K562 (cell line): ENCODE results near the gene ESCO1. TPM values are rescaled to one million over a fixed set of nuclear protein-coding genes. Genes with fewer than 3 reads are reported as not detected.
A peak's percentile ranks its signal among the peaks of the same experiment; 100 is the strongest.

Experiments
- CCAR2 ChIP-seq: fragments of 200-400 bp; formaldehyde crosslinking; IDR thresholded peaks from 2 replicates; pipeline ENCODE4 v1.6.1; 2017; ENCODE audit warnings: mild to moderate bottlenecking, low read depth, low read length
- CXXC5 ChIP-seq: fragments of 250-450 bp; sonication (Bioruptor Pico); IDR thresholded peaks from 2 replicates; pipeline ENCODE4 v1.8.0; 2022; ENCODE audit warnings: inconsistent platforms, mild to moderate bottlenecking, moderate library complexity
- EZH2 ChIP-seq: IDR thresholded peaks from 2 replicates; pipeline ENCODE4 v1.6.1; 2012; ENCODE audit warnings: low read depth, mild to moderate bottlenecking, inconsistent platforms, low read length, borderline replicate concordance
- HMGN3 ChIP-seq: IDR thresholded peaks from 2 replicates; pipeline ENCODE4 v1.6.1; 2011; ENCODE audit warnings: borderline replicate concordance, low read depth, mild to moderate bottlenecking, mixed read lengths, low read length; ENCODE audit not compliant: insufficient read length; ENCODE audit errors: extremely low read depth
- MCM7 ChIP-seq, 2 experiments: fragments of 450-650 bp; IDR thresholded peaks; 2 replicates each; pipeline ENCODE4 v1.6.1; 2016 to 2018
- POLR2G ChIP-seq: fragments of 200-400 bp; formaldehyde crosslinking; IDR thresholded peaks from 2 replicates; pipeline ENCODE4 v1.6.1; 2017; ENCODE audit warnings: low read depth, mild to moderate bottlenecking, antibody characterized with exemption, low read length, moderate library complexity
- RFX7 ChIP-seq: fragments of 250-450 bp; sonication (Bioruptor Pico); IDR thresholded peaks from 2 replicates; pipeline ENCODE4 v1.5.1; 2021; ENCODE audit warnings: mild to moderate bottlenecking
- TCF3 ChIP-seq: sonication (generic); formaldehyde crosslinking; IDR thresholded peaks from 2 replicates; pipeline ENCODE4 v1.4.0; 2020; ENCODE audit warnings: mild to moderate bottlenecking, missing genetic modification reagents
- TEAD2 ChIP-seq: fragments of 450-650 bp; IDR thresholded peaks from 2 replicates; pipeline ENCODE4 v1.6.1; 2016; ENCODE audit warnings: missing genetic modification characterization, control low read depth, missing compliant biosample characterization
- XRCC5 ChIP-seq: fragments of 200-400 bp; formaldehyde crosslinking; IDR thresholded peaks from 2 replicates; pipeline ENCODE4 v1.6.1; 2017; ENCODE audit warnings: low read depth, mild to moderate bottlenecking, low read length
- polyA plus RNA-seq, 8 experiments: library from polyadenylated mRNA; depleted of rRNA in 4 of 8; stranded (reverse) in 5 of 8; unstranded in 3 of 8; fragments of >200 nt; fragmentation: Nextera tagmentation in 2 of 8; fragmentation: Illumina TruSeq in 1 of 8; extraction: Ambion mirVana in 2 of 8; extraction: Trizol in 1 of 8; gene quantifications; 2 replicates each; pipeline versions ENCODE4 v1.2.1 to v1.2.3, GENCODE V29; 2011 to 2014; ENCODE audit warnings: inconsistent platforms in 1 of 8, missing spikeins in 1 of 8
- total RNA-seq, 7 experiments: library from RNA; depleted of rRNA in 6 of 7; stranded (reverse); fragments of >200 nt in 6 of 7; fragmentation: Illumina TruSeq in 2 of 7; extraction: Trizol in 2 of 7; gene quantifications; 2 replicates each; pipeline versions ENCODE4 v1.2.1 to v1.2.3, GENCODE V29; 2011 to 2021; ENCODE audit warnings: low replicate concordance in 1 of 7
- TF ChIP-seq, protein P1 (sequence below): sonication (generic); formaldehyde crosslinking; IDR thresholded peaks from 2 replicates; pipeline ENCODE4 v1.8.1; 2022; ENCODE audit warnings: missing genetic modification reagents
- TF ChIP-seq, protein P2 (sequence below): fragments of 250-450 bp; sonication (Bioruptor Pico); IDR thresholded peaks from 2 replicates; pipeline ENCODE4 v1.5.0; 2020; ENCODE audit warnings: mild to moderate bottlenecking, borderline replicate concordance
- TF ChIP-seq, protein P3 (sequence below): sonication (generic); formaldehyde crosslinking; IDR thresholded peaks from 2 replicates; pipeline ENCODE4 v1.8.1; 2022; ENCODE audit warnings: missing genetic modification reagents
- TF ChIP-seq, protein P4 (sequence below): sonication (generic); formaldehyde crosslinking; IDR thresholded peaks from 2 replicates; pipeline ENCODE4 v1.8.0; 2023; ENCODE audit warnings: missing genetic modification reagents, mild to moderate bottlenecking, borderline replicate concordance

The ESCO1 gene
- total and polyA plus RNA-seq, 9 of the 15 experiments (the other 6 are each of a cell fraction or from before 2014, with no cell fraction given), result 15.0 to 31.3 (median 19.6) TPM

DNA sequence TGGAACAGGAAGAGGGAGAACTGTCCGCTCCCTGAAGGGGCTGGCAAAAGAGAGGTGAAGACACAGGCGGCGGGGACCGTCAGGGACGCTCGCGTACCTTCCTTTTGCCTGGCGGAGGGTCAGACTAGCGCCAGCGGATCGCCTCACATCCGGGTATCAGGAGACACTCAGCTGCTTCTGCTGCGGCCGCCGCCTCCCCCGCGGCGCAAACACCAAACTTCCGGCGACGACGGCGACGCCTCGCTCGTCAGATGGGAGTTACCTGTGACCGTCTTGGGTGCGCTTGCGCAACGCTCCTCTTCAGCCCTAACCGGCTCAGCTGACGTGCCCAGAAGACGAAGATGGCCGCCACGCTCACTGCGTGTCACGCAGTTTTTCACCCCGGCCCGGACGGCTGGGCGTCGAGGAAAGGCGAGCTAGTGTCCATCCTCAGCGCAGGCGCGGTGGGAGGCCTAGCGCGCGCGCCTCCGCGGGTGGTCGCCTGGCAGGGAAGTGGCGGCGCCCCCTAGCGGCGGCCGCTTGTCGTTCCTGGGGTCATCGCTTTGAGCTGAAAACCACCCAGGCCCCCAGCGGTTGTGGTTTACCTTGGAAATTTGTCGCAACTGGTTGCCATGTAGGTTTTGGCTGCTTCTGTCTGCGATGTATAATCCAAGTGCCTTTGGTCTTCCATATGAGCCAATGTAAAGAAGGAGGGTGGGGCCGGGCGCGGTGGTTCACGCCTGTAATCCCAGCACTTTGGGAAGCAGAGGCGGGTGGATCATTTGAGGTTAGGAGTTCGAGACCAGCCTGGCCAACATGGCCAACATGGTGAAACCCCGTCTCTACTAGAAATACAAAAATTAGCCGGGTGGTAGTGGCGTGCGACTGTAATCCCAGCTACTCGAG lies at the start of gene ESCO1 (continued):
- TF ChIP-seq, protein P1, sequence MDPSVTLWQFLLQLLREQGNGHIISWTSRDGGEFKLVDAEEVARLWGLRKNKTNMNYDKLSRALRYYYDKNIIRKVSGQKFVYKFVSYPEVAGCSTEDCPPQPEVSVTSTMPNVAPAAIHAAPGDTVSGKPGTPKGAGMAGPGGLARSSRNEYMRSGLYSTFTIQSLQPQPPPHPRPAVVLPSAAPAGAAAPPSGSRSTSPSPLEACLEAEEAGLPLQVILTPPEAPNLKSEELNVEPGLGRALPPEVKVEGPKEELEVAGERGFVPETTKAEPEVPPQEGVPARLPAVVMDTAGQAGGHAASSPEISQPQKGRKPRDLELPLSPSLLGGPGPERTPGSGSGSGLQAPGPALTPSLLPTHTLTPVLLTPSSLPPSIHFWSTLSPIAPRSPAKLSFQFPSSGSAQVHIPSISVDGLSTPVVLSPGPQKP (CRISPR knock-in tag), result no peak
- TF ChIP-seq EZH2, result no peak
- peak; percentile 95 for TF ChIP-seq XRCC5
- peak; percentile 59 for TF ChIP-seq TCF3 (CRISPR knock-in tag)
- peak; percentile 98 for TF ChIP-seq CXXC5 (CRISPR knock-in tag)
- TF ChIP-seq CCAR2, result no peak
- TF ChIP-seq, protein P2, sequence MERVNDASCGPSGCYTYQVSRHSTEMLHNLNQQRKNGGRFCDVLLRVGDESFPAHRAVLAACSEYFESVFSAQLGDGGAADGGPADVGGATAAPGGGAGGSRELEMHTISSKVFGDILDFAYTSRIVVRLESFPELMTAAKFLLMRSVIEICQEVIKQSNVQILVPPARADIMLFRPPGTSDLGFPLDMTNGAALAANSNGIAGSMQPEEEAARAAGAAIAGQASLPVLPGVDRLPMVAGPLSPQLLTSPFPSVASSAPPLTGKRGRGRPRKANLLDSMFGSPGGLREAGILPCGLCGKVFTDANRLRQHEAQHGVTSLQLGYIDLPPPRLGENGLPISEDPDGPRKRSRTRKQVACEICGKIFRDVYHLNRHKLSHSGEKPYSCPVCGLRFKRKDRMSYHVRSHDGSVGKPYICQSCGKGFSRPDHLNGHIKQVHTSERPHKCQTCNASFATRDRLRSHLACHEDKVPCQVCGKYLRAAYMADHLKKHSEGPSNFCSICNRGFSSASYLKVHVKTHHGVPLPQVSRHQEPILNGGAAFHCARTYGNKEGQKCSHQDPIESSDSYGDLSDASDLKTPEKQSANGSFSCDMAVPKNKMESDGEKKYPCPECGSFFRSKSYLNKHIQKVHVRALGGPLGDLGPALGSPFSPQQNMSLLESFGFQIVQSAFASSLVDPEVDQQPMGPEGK, result 0 out of 2 replicates have a peak, but pooled peaks have one; percentile 41
- no peak for TF ChIP-seq TEAD2 (tag)
- peak; percentile 94 for TF ChIP-seq POLR2G
- TF ChIP-seq, protein P3, sequence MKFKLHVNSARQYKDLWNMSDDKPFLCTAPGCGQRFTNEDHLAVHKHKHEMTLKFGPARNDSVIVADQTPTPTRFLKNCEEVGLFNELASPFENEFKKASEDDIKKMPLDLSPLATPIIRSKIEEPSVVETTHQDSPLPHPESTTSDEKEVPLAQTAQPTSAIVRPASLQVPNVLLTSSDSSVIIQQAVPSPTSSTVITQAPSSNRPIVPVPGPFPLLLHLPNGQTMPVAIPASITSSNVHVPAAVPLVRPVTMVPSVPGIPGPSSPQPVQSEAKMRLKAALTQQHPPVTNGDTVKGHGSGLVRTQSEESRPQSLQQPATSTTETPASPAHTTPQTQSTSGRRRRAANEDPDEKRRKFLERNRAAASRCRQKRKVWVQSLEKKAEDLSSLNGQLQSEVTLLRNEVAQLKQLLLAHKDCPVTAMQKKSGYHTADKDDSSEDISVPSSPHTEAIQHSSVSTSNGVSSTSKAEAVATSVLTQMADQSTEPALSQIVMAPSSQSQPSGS (CRISPR knock-in tag), result peak; percentile 27; the same call in 1 of the 2 replicates
- no peak for TF ChIP-seq MCM7 (IDR thresholded peaks at IDR 0.05)
- peak; percentile 86 for TF ChIP-seq HMGN3
- TF ChIP-seq, protein P4, sequence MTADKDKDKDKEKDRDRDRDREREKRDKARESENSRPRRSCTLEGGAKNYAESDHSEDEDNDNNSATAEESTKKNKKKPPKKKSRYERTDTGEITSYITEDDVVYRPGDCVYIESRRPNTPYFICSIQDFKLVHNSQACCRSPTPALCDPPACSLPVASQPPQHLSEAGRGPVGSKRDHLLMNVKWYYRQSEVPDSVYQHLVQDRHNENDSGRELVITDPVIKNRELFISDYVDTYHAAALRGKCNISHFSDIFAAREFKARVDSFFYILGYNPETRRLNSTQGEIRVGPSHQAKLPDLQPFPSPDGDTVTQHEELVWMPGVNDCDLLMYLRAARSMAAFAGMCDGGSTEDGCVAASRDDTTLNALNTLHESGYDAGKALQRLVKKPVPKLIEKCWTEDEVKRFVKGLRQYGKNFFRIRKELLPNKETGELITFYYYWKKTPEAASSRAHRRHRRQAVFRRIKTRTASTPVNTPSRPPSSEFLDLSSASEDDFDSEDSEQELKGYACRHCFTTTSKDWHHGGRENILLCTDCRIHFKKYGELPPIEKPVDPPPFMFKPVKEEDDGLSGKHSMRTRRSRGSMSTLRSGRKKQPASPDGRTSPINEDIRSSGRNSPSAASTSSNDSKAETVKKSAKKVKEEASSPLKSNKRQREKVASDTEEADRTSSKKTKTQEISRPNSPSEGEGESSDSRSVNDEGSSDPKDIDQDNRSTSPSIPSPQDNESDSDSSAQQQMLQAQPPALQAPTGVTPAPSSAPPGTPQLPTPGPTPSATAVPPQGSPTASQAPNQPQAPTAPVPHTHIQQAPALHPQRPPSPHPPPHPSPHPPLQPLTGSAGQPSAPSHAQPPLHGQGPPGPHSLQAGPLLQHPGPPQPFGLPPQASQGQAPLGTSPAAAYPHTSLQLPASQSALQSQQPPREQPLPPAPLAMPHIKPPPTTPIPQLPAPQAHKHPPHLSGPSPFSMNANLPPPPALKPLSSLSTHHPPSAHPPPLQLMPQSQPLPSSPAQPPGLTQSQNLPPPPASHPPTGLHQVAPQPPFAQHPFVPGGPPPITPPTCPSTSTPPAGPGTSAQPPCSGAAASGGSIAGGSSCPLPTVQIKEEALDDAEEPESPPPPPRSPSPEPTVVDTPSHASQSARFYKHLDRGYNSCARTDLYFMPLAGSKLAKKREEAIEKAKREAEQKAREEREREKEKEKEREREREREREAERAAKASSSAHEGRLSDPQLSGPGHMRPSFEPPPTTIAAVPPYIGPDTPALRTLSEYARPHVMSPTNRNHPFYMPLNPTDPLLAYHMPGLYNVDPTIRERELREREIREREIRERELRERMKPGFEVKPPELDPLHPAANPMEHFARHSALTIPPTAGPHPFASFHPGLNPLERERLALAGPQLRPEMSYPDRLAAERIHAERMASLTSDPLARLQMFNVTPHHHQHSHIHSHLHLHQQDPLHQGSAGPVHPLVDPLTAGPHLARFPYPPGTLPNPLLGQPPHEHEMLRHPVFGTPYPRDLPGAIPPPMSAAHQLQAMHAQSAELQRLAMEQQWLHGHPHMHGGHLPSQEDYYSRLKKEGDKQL, result no peak
- TF ChIP-seq RFX7 (CRISPR knock-in tag), result no peak
